HEK293 (cell line): ENCODE measurements around the gene PTPRN2.

ENCODE experiments used
- CTCF ChIA-PET: fragments of 350-600 bp; formaldehyde crosslinking; extraction: SDS; loops from one replicate; lab custom pipeline; 2021; ENCODE audit warnings: antibody characterized with exemption; lab: Yijun Ruan, JAX
- POLR2A ChIA-PET: fragments of 300-600 bp; formaldehyde crosslinking; extraction: SDS; loops from one replicate; lab custom pipeline; 2020; ENCODE audit warnings: antibody characterized with exemption, inconsistent platforms; lab: Yijun Ruan, JAX
- H3K27ac ChIP-seq: fragments of 200-500 bp; sonication (Bioruptor generic); 2 replicates; pipeline ENCODE4 v1.5.1; 2014; ENCODE audit warnings: low read depth, low read length, control low read depth, inconsistent platforms; ENCODE audit errors: extremely low read depth
- H3K36me3 ChIP-seq, 2 experiments: fragments of 200-500 bp in 1 of 2; sonication (Bioruptor generic) in 1 of 2; 1 replicate in 1 of 2; 2 replicates in 1 of 2; pipeline ENCODE4 v1.5.1; 2014 to 2017; ENCODE audit warnings: inconsistent platforms in 2 of 2, low read length in 2 of 2; ENCODE audit not compliant: control insufficient read depth in 2 of 2, insufficient read depth in 1 of 2
- H3K4me1 ChIP-seq: fragments of 200-500 bp; sonication (Bioruptor generic); 2 replicates; pipeline ENCODE4 v1.5.1; 2014; ENCODE audit warnings: mild to moderate bottlenecking, low read length, inconsistent platforms; ENCODE audit not compliant: control insufficient read depth, insufficient read depth
- H3K4me3 ChIP-seq: 2 replicates; pipeline ENCODE4 v1.5.1; 2011; ENCODE audit warnings: low read depth, mild to moderate bottlenecking, control low read depth, low read length, moderate library complexity
- H3K9me3 ChIP-seq: fragments of 200-500 bp; sonication (Bioruptor generic); 2 replicates; pipeline ENCODE4 v1.5.1; 2014; ENCODE audit warnings: low read depth, low read length, inconsistent platforms; ENCODE audit not compliant: control insufficient read depth, insufficient read depth
- GFI1B ChIP-seq: fragments of 450-650 bp; formaldehyde crosslinking; IDR thresholded peaks from 2 replicates; pipeline ENCODE4 v1.5.1; 2016; ENCODE audit warnings: missing biosample characterization, missing genetic modification characterization
- KLF1 ChIP-seq: fragments of 450-650 bp; formaldehyde crosslinking; IDR thresholded peaks from 2 replicates; pipeline ENCODE4 v1.5.1; 2016; ENCODE audit warnings: missing biosample characterization, missing genetic modification characterization
- KLF17 ChIP-seq: fragments of 450-650 bp; formaldehyde crosslinking; IDR thresholded peaks from 2 replicates; pipeline ENCODE4 v1.5.1; 2016; ENCODE audit warnings: missing biosample characterization, missing genetic modification characterization
- MEIS1 ChIP-seq: sonication (generic); formaldehyde crosslinking; IDR thresholded peaks from 2 replicates; pipeline ENCODE4 v1.8.1; 2022; ENCODE audit warnings: missing genetic modification reagents, mild to moderate bottlenecking, borderline replicate concordance
- PRDM2 ChIP-seq: fragments of 450-650 bp; formaldehyde crosslinking; IDR thresholded peaks from 2 replicates; pipeline ENCODE4 v1.5.1; 2016; ENCODE audit warnings: missing biosample characterization, missing genetic modification characterization, borderline replicate concordance
- TSHZ1 ChIP-seq: fragments of 450-650 bp; formaldehyde crosslinking; IDR thresholded peaks from 2 replicates; pipeline ENCODE4 v1.5.1; 2016; ENCODE audit warnings: missing biosample characterization, missing genetic modification characterization, borderline replicate concordance
- ZBTB26 ChIP-seq: fragments of 450-650 bp; formaldehyde crosslinking; optimal IDR thresholded peaks from 2 replicates; pipeline ENCODE3; 2016; ENCODE audit warnings: missing biosample characterization, mild to moderate bottlenecking, missing genetic modification characterization
- ZBTB7A ChIP-seq: fragments of 450-650 bp; formaldehyde crosslinking; IDR thresholded peaks from 2 replicates; pipeline ENCODE4 v1.5.1; 2016; ENCODE audit warnings: low read depth, missing biosample characterization, missing genetic modification characterization
- ZNF10 ChIP-seq: fragments of 450-650 bp; formaldehyde crosslinking; IDR thresholded peaks from 2 replicates; pipeline ENCODE4 v1.5.1; 2017; ENCODE audit warnings: missing biosample characterization, missing genetic modification characterization
- ZNF138 ChIP-seq: fragments of 450-650 bp; formaldehyde crosslinking; IDR thresholded peaks from 2 replicates; pipeline ENCODE4 v1.5.1; 2016; ENCODE audit warnings: missing biosample characterization, missing genetic modification characterization, borderline replicate concordance
- ZNF140 ChIP-seq: fragments of 450-650 bp; formaldehyde crosslinking; IDR thresholded peaks from 2 replicates; pipeline ENCODE4 v1.5.1; 2016; ENCODE audit warnings: missing biosample characterization, missing genetic modification characterization
- ZNF202 ChIP-seq: fragments of 450-650 bp; formaldehyde crosslinking; IDR thresholded peaks from 2 replicates; pipeline ENCODE4 v1.5.1; 2016; ENCODE audit warnings: missing biosample characterization, missing genetic modification characterization, borderline replicate concordance
- ZNF239 ChIP-seq: fragments of 450-650 bp; formaldehyde crosslinking; IDR thresholded peaks from 2 replicates; pipeline ENCODE4 v1.5.1; 2016; ENCODE audit warnings: missing biosample characterization, missing genetic modification characterization
- ZNF404 ChIP-seq: fragments of 450-650 bp; formaldehyde crosslinking; IDR thresholded peaks from 2 replicates; pipeline ENCODE4 v1.5.1; 2017; ENCODE audit warnings: missing biosample characterization, missing genetic modification characterization
- ZNF571 ChIP-seq: fragments of 450-650 bp; formaldehyde crosslinking; IDR thresholded peaks from 2 replicates; pipeline ENCODE4 v1.5.0; 2017; ENCODE audit warnings: missing biosample characterization, missing genetic modification characterization
- ZNF629 ChIP-seq: fragments of 450-650 bp; formaldehyde crosslinking; IDR thresholded peaks from 2 replicates; pipeline ENCODE4 v1.5.1; 2017; ENCODE audit warnings: missing biosample characterization, missing genetic modification characterization
- ZNF639 ChIP-seq: fragments of 450-650 bp; formaldehyde crosslinking; IDR thresholded peaks from 2 replicates; pipeline ENCODE4 v1.5.1; 2016; ENCODE audit warnings: missing biosample characterization, missing genetic modification characterization
- ZNF707 ChIP-seq: fragments of 450-650 bp; formaldehyde crosslinking; IDR thresholded peaks from 2 replicates; pipeline ENCODE4 v1.5.1; 2016; ENCODE audit warnings: missing biosample characterization, missing genetic modification characterization
- ZSCAN18 ChIP-seq: fragments of 450-650 bp; formaldehyde crosslinking; IDR thresholded peaks from 2 replicates; pipeline ENCODE4 v1.5.1; 2016; ENCODE audit warnings: missing biosample characterization, missing genetic modification characterization
- ZXDB ChIP-seq: fragments of 450-650 bp; formaldehyde crosslinking; IDR thresholded peaks from 2 replicates; pipeline ENCODE4 v1.5.1; 2016; ENCODE audit warnings: missing biosample characterization, missing genetic modification characterization

The PTPRN2 gene

GRCh38 chr7:157668221-157668883, 919.3 kb downstream of the PTPRN2 start:
- TF ChIP-seq ZNF629 (tag by site-specific recombination) (no peak), KLF17 (tag by site-specific recombination) (no peak), TSHZ1 (tag by site-specific recombination) (no peak), ZNF639 (tag by site-specific recombination) (no peak), ZNF140 (no peak)
- TF ChIP-seq, all 188 proteins: peak for 0
- ChIA-PET POLR2A (no interaction called here), CTCF (interaction anchor here (0.7 kb wide), 1 partner anchor 251 kb away, joined by 4 read pairs; no protein-coding TSS in a partner anchor)
- Histone ChIP-seq H3K4me1 (no peaks in the 10 kb centered on the region), H3K4me3 (no peak overlapping the region), H3K27ac (no peak overlapping the region), H3K36me3 (no peaks in the 10 kb centered on the region), H3K9me3 (no peaks in the 10 kb centered on the region)

GRCh38 chr7:157667731-157668130, 919.9 kb downstream of the PTPRN2 start:
- CTCF ChIA-PET: no interaction called here
- H3K4me1 ChIP-seq: no peaks in the 10 kb centered on the region
- no peak overlapping the region for H3K4me3 ChIP-seq
- no peaks in the 10 kb centered on the region for H3K36me3 ChIP-seq
- POLR2A ChIA-PET: no interaction called here
- H3K9me3 ChIP-seq: no peaks in the 10 kb centered on the region
- H3K27ac ChIP-seq: no peak overlapping the region
- TF ChIP-seq ZNF138 (tag by site-specific recombination): no peak
- TF ChIP-seq ZNF571 (tag by site-specific recombination): no peak
- no peak for TF ChIP-seq ZSCAN18 (tag by site-specific recombination)
- TF ChIP-seq MEIS1 (CRISPR knock-in tag): no peak
- no peak for TF ChIP-seq ZNF10 (tag by site-specific recombination)
- TF ChIP-seq ZNF404 (tag by site-specific recombination): no peak
- TF ChIP-seq ZNF239 (tag by site-specific recombination): no peak
- no peak for TF ChIP-seq GFI1B (tag by site-specific recombination)
- no peak for TF ChIP-seq ZBTB26
- TF ChIP-seq ZNF707 (tag by site-specific recombination): no peak
- TF ChIP-seq ZXDB (tag by site-specific recombination): no peak
- no peak for TF ChIP-seq ZNF202 (tag by site-specific recombination)
- no peak for TF ChIP-seq PRDM2 (tag by site-specific recombination)
- no peak for TF ChIP-seq ZBTB7A (tag by site-specific recombination)
- TF ChIP-seq KLF1 (tag by site-specific recombination): no peak
